Measurements from ENCODE around the gene C2orf68. TPM values are rescaled to one million over a fixed set of nuclear protein-coding genes. Genes with fewer than 3 reads are reported as not detected.

C2orf68 gene
- total and polyA plus RNA-seq, 2 of the 13 experiments (the other 11 are each of a cell fraction or from before 2014, with no cell fraction given) = 47.1 to 77.4 TPM

DNA sequence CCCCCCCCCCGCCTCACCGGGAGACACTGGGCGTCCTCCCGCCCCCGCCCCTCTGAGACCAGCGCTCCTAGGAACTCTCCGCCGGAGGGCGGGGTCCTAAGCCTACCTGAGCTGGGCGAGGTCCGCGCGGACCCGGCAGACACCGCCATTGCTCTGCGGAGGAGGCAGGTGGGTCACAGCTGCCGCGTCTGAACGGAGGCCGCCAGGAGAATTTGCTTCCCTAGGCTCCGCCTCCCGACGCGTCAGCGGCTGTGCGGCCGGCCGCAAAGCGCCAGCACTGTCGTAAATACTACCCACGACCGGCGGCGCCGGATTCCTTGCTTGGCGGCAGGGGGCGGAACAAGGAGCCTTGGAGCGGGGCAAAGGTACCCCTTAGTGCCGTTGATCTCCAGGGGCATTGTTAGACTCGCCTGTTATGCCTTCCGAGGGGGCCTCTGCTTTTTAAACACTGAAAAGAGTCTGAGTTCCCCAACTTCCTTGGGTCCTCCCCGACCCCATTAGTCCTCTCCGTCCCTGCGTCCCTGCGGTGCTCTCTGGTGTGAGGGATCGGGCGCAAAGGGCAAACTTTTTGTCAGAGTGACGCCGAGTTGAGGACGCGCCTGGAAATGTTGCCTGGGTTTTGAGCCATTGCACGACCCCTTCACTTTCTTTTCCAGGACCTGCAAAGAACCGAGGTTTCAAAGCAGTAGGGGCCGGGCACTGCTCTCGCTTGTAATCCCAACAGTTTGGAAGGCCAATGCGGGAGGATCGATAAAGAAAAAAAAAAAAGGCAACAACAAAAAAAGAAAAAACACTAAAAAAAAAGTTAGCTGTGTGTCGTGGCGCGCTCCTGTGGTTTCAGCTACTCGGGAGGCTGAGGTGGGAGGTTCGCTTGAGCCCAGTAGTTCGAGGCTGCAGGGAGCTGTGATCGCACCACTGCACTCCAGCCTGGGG lies 50.3 kb downstream of the C2orf68 start, which contains the start of gene GGCX (continued):
- TF ChIP-seq, protein P1, sequence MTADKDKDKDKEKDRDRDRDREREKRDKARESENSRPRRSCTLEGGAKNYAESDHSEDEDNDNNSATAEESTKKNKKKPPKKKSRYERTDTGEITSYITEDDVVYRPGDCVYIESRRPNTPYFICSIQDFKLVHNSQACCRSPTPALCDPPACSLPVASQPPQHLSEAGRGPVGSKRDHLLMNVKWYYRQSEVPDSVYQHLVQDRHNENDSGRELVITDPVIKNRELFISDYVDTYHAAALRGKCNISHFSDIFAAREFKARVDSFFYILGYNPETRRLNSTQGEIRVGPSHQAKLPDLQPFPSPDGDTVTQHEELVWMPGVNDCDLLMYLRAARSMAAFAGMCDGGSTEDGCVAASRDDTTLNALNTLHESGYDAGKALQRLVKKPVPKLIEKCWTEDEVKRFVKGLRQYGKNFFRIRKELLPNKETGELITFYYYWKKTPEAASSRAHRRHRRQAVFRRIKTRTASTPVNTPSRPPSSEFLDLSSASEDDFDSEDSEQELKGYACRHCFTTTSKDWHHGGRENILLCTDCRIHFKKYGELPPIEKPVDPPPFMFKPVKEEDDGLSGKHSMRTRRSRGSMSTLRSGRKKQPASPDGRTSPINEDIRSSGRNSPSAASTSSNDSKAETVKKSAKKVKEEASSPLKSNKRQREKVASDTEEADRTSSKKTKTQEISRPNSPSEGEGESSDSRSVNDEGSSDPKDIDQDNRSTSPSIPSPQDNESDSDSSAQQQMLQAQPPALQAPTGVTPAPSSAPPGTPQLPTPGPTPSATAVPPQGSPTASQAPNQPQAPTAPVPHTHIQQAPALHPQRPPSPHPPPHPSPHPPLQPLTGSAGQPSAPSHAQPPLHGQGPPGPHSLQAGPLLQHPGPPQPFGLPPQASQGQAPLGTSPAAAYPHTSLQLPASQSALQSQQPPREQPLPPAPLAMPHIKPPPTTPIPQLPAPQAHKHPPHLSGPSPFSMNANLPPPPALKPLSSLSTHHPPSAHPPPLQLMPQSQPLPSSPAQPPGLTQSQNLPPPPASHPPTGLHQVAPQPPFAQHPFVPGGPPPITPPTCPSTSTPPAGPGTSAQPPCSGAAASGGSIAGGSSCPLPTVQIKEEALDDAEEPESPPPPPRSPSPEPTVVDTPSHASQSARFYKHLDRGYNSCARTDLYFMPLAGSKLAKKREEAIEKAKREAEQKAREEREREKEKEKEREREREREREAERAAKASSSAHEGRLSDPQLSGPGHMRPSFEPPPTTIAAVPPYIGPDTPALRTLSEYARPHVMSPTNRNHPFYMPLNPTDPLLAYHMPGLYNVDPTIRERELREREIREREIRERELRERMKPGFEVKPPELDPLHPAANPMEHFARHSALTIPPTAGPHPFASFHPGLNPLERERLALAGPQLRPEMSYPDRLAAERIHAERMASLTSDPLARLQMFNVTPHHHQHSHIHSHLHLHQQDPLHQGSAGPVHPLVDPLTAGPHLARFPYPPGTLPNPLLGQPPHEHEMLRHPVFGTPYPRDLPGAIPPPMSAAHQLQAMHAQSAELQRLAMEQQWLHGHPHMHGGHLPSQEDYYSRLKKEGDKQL (CRISPR knock-in tag; IDR thresholded peaks at IDR 0.05; ENCODE audit: low read depth) = no peak
- TF ChIP-seq ZNF816 (CRISPR knock-in tag; IDR thresholded peaks at IDR 0.05; ENCODE audit: borderline replicate concordance) (peak; percentile 96), NCOA2 (CRISPR knock-in tag; IDR thresholded peaks at IDR 0.05) (peak; percentile 51), HNRNPL (IDR thresholded peaks at IDR 0.05; ENCODE audit: low read depth, low read length) (0 out of 2 replicates have a peak, but pooled peaks have one; percentile 52), SIX4 (CRISPR knock-in tag; IDR thresholded peaks at IDR 0.05) (0 out of 2 replicates have a peak, but pooled peaks have one; percentile 13), RBM22 (optimal IDR thresholded peaks at IDR 0.05; ENCODE audit: low read length) (peak; percentile 78), ZNF331 (CRISPR knock-in tag; IDR thresholded peaks at IDR 0.05) (peak; percentile 67; the same call in 1 of the 2 replicates), ZNF768 (CRISPR knock-in tag; IDR thresholded peaks at IDR 0.05) (peak; percentile 52), ZNF720 (CRISPR knock-in tag; IDR thresholded peaks at IDR 0.05) (no peak), CBFB (CRISPR knock-in tag; IDR thresholded peaks at IDR 0.05) (peak; percentile 72; the same call in 1 of the 2 replicates), KDM4B (CRISPR knock-in tag; IDR thresholded peaks at IDR 0.05) (no peak; the same call in 1 of the 2 replicates), DNMT3B (CRISPR knock-in tag; conservative IDR thresholded peaks at IDR 0.05) (no peak; the same call in 1 of the 2 replicates), ZNF616 (CRISPR knock-in tag; IDR thresholded peaks at IDR 0.05; ENCODE audit: low read depth) (no peak), ZNF709 (CRISPR knock-in tag; IDR thresholded peaks at IDR 0.05) (peak; percentile 97)
- TF ChIP-seq, protein P2, sequence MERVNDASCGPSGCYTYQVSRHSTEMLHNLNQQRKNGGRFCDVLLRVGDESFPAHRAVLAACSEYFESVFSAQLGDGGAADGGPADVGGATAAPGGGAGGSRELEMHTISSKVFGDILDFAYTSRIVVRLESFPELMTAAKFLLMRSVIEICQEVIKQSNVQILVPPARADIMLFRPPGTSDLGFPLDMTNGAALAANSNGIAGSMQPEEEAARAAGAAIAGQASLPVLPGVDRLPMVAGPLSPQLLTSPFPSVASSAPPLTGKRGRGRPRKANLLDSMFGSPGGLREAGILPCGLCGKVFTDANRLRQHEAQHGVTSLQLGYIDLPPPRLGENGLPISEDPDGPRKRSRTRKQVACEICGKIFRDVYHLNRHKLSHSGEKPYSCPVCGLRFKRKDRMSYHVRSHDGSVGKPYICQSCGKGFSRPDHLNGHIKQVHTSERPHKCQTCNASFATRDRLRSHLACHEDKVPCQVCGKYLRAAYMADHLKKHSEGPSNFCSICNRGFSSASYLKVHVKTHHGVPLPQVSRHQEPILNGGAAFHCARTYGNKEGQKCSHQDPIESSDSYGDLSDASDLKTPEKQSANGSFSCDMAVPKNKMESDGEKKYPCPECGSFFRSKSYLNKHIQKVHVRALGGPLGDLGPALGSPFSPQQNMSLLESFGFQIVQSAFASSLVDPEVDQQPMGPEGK (CRISPR knock-in tag; IDR thresholded peaks at IDR 0.05) = peak; percentile 49; the same call in 1 of the 2 replicates
- TF ChIP-seq, protein P3, sequence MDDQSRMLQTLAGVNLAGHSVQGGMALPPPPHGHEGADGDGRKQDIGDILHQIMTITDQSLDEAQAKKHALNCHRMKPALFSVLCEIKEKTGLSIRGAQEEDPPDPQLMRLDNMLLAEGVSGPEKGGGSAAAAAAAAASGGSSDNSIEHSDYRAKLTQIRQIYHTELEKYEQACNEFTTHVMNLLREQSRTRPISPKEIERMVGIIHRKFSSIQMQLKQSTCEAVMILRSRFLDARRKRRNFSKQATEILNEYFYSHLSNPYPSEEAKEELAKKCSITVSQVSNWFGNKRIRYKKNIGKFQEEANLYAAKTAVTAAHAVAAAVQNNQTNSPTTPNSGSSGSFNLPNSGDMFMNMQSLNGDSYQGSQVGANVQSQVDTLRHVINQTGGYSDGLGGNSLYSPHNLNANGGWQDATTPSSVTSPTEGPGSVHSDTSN (CRISPR knock-in tag; IDR thresholded peaks at IDR 0.05; ENCODE audit: borderline replicate concordance) = no peak
- TF ChIP-seq, protein P4, sequence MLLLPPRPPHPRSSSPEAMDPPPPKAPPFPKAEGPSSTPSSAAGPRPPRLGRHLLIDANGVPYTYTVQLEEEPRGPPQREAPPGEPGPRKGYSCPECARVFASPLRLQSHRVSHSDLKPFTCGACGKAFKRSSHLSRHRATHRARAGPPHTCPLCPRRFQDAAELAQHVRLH (CRISPR knock-in tag; IDR thresholded peaks at IDR 0.05; ENCODE audit: borderline replicate concordance, low read depth) = peak; percentile 85; the same call in 1 of the 2 replicates
